Thyroid gland (tissue), 4 donors: Measurements from ENCODE around the gene PTCH2. TPM values are rescaled to one million over a fixed set of nuclear protein-coding genes. Genes with fewer than 3 reads are reported as not detected.

Experiments used
- DNase-seq, 2 donors: peaks; one replicate each; pipeline ENCODE4 v3.0.0-alpha.2; 2019
- H3K27ac ChIP-seq, 3 donors: fragments of 200-600 bp; sonication (generic); 1 replicate in 2 of 3; 2 replicates in 1 of 3; pipeline ENCODE4 v1.5.1; 2016 to 2019; ENCODE audit warnings: mild to moderate bottlenecking in 1 of 3, moderate library complexity in 1 of 3
- H3K27me3 ChIP-seq: fragments of 200-600 bp; sonication (generic); one replicate; pipeline ENCODE4 v1.5.1; 2019
- H3K36me3 ChIP-seq, 2 donors: fragments of 200-600 bp; sonication (generic); one replicate each; pipeline ENCODE4 v1.5.1; 2016 to 2019
- H3K4me1 ChIP-seq, 2 donors: fragments of 200-600 bp; sonication (generic); one replicate each; pipeline ENCODE4 v1.5.1; 2017 to 2019
- H3K4me3 ChIP-seq, 3 donors: fragments of 200-600 bp; sonication (generic); replicated peaks in 1 of 3; 1 replicate in 2 of 3; 2 replicates in 1 of 3; pipeline ENCODE4 v1.5.1; 2016; ENCODE audit warnings: mild to moderate bottlenecking in 1 of 3
- H3K9me3 ChIP-seq: fragments of 200-600 bp; sonication (generic); one replicate; pipeline ENCODE4 v1.5.1; 2017
- POLR2A ChIP-seq, 2 donors: fragments of 450-650 bp; IDR thresholded peaks; one replicate each; pipeline ENCODE4 v1.6.1; 2017; ENCODE audit warnings: antibody characterized with exemption in 2 of 2, mild to moderate bottlenecking in 2 of 2, moderate library complexity in 1 of 2
- WGBS, 2 donors: methylation state at CpG; one replicate each; pipeline ENCODE4 v1.1.5; 2017; 5-methylcytosine and 5-hydroxymethylcytosine counted together
- intact Hi-C: fragments of 100-400 bp; cut with DNase I; formaldehyde crosslinking; loops from one replicate; pipeline ENCODE4 v1.15.1; 2023
- total RNA-seq, 4 donors: library from RNA; depleted of rRNA; stranded (reverse); fragments of >200 nt; gene quantifications; one replicate each; pipeline ENCODE4 v1.2.3, GENCODE V29; 2016
- TF ChIP-seq, protein P1 (sequence below), 6 experiments: fragments of 200-600 bp in 3 of 6; fragments of 450-650 bp in 3 of 6; sonication (generic) in 3 of 6; IDR thresholded peaks; one replicate each; pipeline ENCODE4 v1.5.1; 2016 to 2019; ENCODE audit warnings: antibody characterized with exemption in 6 of 6, mild to moderate bottlenecking in 2 of 6, inconsistent platforms in 1 of 6, moderate library complexity in 1 of 6

PTCH2 gene
- total RNA-seq, 4 donors from 2014 or later: 0.15 to 1.0 (median 0.52) TPM

GRCh38 chr1:44851308-44851707 lies 8.3 kb upstream of the PTCH2 start:
- Histone ChIP-seq H3K27me3 (no peaks in the 10 kb centered on the region), H3K4me3 (no peak overlapping the region), H3K36me3 (no peaks in the 10 kb centered on the region), H3K27ac (no peak overlapping the region), H3K4me1 (no peaks in the 10 kb centered on the region), H3K9me3 (no peaks in the 10 kb centered on the region)
- no peak for TF ChIP-seq POLR2A (IDR thresholded peaks at IDR 0.05)
- TF ChIP-seq, protein P1, sequence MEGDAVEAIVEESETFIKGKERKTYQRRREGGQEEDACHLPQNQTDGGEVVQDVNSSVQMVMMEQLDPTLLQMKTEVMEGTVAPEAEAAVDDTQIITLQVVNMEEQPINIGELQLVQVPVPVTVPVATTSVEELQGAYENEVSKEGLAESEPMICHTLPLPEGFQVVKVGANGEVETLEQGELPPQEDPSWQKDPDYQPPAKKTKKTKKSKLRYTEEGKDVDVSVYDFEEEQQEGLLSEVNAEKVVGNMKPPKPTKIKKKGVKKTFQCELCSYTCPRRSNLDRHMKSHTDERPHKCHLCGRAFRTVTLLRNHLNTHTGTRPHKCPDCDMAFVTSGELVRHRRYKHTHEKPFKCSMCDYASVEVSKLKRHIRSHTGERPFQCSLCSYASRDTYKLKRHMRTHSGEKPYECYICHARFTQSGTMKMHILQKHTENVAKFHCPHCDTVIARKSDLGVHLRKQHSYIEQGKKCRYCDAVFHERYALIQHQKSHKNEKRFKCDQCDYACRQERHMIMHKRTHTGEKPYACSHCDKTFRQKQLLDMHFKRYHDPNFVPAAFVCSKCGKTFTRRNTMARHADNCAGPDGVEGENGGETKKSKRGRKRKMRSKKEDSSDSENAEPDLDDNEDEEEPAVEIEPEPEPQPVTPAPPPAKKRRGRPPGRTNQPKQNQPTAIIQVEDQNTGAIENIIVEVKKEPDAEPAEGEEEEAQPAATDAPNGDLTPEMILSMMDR (IDR thresholded peaks at IDR 0.05): no peak
- intact Hi-C loops: no loop called here
- WGBS, 2 donors: 96 to 100% methylated on average over 1 of the region's 1 CpG
- DNase-seq: no peak

DNA sequence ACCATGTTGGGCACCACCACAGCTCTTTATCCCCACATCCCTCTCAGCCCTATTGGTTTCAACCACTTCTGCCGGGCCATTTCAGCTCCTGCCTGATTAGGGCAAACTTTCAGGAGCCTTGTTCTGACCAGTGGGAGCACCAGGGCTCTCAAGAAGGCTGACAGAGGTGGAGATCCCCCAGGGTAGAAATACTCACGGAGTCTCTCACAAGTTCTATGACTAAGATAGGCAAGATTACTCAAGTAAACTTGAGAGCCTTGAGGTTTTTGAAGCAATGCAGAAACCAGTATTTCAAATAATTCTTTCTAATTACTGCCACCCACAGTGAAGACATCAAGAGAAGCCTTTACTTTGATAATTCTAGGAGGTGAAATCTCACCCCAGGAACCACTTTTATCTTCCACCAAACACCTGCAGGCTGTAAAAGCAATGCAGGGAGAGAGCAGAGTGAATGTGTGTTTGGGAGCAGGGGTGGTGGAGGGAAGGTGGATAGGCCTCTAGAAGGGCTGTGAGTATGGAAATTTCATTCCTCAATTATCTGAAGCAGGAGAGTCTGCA lies 6.6 kb upstream of the PTCH2 start:
- Histone ChIP-seq H3K4me1 (no peaks in the 10 kb centered on the region), H3K36me3 (no peaks in the 10 kb centered on the region), H3K9me3 (no peaks in the 10 kb centered on the region), H3K4me3 (no peak overlapping the region), H3K27ac (no peak overlapping the region), H3K27me3 (no peaks in the 10 kb centered on the region)
- intact Hi-C loops: no loop called here
- WGBS, 2 donors: 79 to 84% methylated on average over 2 of the region's 2 CpGs
- TF ChIP-seq, protein P1 (IDR thresholded peaks at IDR 0.05): no peak
- TF ChIP-seq POLR2A (IDR thresholded peaks at IDR 0.05): no peak
- no peak for DNase-seq

DNA sequence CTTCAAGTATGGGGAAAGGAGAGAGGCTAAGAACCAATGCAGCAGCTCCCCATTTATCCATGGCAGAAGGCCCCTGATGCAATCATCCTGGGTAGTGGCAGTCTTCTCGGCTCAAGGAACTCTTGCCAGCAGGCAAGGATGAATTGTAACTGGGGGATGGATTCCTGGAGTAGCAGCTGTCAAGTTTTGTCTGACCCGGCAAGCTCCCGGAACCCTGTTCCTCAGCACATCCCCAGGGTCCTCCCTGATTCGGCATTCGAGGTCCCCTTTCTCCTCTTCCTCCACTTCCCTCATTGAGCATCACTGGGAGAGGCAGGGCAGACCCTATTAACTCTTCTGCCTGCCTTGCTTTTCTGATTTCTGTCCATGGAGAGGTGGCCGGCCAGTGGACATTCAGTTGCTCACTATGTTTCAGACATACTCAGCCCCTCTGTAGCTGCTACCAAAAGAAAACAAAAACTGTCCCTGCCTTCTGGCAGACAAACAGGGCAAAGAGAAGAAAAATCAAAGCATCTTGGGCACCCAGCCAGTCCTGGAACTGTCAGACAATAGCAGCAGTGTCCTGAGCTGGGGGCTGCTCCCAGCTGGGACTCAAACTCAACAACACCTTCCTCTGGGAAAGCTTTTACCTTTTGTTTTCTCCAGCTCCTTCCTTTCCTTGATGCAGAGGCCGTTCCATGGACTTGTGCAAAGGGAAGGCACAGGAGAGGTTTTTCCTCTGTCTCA lies 5.6 kb upstream of the PTCH2 start:
- 77 to 82% methylated on average over 7 of the region's 7 CpGs for WGBS, 2 donors
- Histone ChIP-seq H3K4me1 (peaks cover 0 to 1% of the 10 kb centered on the region in 2 donors), H3K9me3 (no peaks in the 10 kb centered on the region), H3K27ac (no peak overlapping the region), H3K36me3 (no peaks in the 10 kb centered on the region), H3K27me3 (no peaks in the 10 kb centered on the region), H3K4me3 (no peak overlapping the region)
- intact Hi-C loops: no loop called here
- no peak for DNase-seq
- TF ChIP-seq, protein P1 (IDR thresholded peaks at IDR 0.05): no peak

DNA sequence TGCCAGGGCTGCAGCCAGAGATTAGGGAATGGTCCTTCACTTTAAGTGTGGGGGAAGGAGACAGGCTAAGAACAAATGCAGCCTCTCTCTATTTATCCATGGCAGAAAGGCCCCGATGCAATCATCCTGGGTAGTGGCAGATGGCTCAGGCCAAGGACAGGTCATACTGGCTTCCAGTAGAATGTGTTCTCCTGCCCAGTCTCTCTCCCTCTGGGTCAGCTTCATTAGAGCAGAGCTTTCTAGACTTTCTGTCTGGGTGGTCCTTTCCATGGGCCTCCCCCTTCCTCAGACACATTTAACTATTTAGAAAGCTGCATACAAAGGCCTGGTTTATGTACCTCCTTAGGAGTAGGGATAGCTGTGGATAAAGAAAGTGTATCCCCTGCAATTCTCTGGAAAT lies 4.8 kb upstream of the PTCH2 start:
- 57 to 100% methylated on average over 1 of the region's 1 CpG for WGBS, 2 donors
- intact Hi-C loops: no loop called here
- Histone ChIP-seq H3K27ac (no peak overlapping the region), H3K36me3 (no peaks in the 10 kb centered on the region), H3K27me3 (no peaks in the 10 kb centered on the region), H3K9me3 (no peaks in the 10 kb centered on the region), H3K4me1 (peaks cover 0 to 9% of the 10 kb centered on the region in 2 donors), H3K4me3 (no peak overlapping the region)
- TF ChIP-seq POLR2A (IDR thresholded peaks at IDR 0.05): no peak
- TF ChIP-seq, protein P1 (IDR thresholded peaks at IDR 0.05): no peak
- no peak for DNase-seq

- no peaks in the 10 kb centered on the region for H3K36me3 ChIP-seq
- no peak overlapping the region for H3K4me3 ChIP-seq
- no peak overlapping the region for H3K27ac ChIP-seq
- H3K4me1 ChIP-seq: peaks cover 0 to 13% of the 10 kb centered on the region in 2 donors
- intact Hi-C loops: no loop called here
- no peaks in the 10 kb centered on the region for H3K27me3 ChIP-seq
- TF ChIP-seq, protein P1 (IDR thresholded peaks at IDR 0.05): no peak
- no peak for TF ChIP-seq POLR2A (IDR thresholded peaks at IDR 0.05)
- DNase-seq: no peak
- WGBS, 2 donors: 93 to 100% methylated on average over 1 of the region's 1 CpG
- no peaks in the 10 kb centered on the region for H3K9me3 ChIP-seq
Observed at GRCh38 chr1:44846985-44847384, 3.9 kb upstream of the PTCH2 start.
